HG03378 (cell line): ENCODE measurements around the gene HDAC11.
"Not testable (repeated sequence)": the region's sequence is repeated elsewhere in the genome, so short reads cannot be mapped to it uniquely, and the experiment has no call there.

Source experiments
- ATAC-seq: cut with Tn5 transposase; IDR thresholded peaks from one replicate; pipeline ENCODE4 v1.9.1; 2021; ENCODE audit warnings: mild to moderate bottlenecking, moderate library complexity; ENCODE audit not compliant: unreplicated experiment

The HDAC11 gene

DNA sequence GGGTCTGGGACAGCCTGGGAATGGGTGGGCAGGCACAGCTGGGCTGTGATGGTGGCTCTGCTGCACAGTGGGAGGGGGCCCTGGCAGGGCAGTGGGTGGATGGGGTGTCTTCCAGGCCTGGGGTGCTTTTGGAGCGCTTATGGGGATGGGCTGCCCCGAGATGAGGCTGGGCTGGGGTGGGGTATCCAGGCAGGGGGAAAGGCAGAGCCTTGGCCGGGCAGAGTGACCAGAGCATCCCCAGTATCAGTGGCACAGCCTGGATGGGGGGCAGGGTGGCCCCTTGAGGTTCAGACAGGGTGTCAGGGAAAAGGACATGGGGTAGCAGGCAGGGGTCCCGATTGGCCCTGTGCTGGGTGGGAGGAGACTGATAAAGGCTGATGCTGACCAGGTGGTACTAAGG is 26.6 kb downstream of the HDAC11 start:
- no peak for ATAC-seq

DNA sequence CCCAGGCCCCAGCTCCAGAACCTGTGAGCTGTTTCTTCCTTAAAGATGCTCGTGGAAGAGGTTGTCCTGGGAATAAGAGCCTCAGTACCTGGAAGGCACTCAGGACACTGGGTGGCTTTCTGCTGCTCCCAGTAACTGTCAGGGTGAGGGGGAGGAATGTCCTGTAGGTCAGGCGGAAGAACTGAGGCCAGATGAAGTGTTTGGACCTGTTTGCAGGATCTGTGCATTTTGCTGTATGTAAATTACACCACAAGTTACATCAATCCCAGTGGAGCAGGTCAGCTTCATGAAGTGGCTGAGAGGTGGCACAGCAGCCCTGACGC is 27.1 kb downstream of the HDAC11 start:
- ATAC-seq: no peak

DNA sequence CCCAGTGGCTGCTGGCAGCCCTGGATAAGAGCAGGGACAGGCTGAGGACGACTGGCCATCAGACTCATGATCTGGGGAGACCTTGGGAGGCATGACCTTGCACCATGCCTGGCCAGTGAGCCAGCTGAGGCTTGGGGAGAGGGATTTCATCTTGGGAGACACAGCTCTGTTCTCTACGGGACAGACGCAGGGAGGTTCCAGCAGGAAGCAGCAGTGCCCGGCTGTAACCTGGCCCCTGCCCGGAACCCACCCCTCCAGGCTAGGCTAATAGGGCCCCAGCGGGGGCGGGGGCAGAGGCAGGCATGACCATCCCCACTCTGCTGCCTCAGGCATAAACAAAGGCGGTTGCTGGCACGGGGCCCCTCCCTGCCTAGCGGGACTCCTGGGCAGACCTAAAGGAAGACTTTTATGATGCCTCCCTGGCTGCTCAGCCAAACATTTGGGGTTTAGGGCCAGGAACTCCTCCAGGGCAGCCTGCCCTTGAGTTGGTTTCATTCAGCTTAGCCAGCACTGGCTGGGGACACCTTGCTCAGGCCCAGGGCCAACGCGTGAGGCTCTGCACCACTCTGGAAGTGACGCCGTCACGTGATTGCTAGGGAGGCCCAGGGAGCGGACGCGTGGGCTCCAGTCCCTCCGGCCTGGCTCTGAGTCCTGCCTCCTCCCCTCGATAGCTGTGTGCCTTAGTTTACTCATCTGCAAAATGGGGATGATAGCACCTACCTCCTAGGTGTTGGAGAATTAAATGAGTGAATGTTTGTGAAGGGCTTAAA is 27.6 kb downstream of the HDAC11 start:
- ATAC-seq: no peak

DNA sequence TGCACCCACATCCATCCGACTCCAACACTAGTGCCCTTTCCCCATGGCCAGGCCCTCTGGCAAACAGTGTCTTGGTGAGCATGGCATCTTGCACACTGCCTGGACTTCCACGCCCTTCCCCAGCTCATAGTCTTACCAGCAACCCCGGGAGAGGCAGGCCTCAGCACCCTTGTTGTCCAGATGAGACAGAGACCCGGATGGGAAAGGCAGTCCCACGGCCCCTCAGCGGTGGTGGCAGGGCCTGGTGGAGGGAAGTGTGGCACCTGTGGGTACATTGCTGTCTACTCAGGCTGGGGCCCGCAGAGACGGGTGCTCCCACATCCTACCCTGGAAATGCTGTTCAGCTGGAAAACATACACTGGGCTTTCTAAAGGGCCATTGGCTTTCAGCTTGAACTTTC is 28.4 kb downstream of the HDAC11 start:
- no peak for ATAC-seq

DNA sequence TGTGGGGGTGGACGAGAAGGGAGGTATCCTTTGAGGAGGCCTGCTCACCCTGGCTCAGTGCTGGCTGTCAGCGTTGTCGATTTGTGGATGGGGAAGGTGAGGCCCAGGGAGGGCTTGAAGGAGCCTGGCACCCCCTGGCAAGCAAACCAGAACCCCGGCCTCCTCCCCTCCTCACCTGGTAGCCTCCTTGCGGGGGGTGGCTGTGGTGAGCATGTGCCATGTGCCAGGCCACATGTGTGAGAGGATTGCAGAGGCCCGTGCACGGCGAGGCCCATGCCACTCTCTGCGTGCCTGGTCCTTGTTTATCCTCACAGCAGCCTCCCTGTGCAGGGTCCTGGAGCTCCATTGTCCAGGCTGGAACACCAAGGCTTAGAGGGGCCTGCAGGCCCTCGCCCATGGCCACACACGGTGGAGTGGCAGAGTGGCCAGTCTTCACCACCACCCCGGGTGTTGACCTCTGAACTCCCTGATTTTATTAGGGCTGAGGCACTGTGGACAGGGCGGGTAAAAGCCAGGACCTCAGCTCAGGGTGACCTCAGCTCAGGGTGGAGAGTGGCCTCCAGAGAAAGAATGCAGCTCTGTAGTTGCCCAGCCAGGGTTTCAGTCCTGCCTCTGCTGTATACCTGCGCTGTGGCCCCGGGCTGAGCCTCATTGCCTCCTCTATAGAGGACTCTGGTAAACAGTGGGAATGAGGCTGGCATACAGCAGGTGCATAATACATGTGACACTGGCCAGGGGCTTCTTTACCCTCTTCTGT is 29.1 kb downstream of the HDAC11 start:
- ATAC-seq: no peak

DNA sequence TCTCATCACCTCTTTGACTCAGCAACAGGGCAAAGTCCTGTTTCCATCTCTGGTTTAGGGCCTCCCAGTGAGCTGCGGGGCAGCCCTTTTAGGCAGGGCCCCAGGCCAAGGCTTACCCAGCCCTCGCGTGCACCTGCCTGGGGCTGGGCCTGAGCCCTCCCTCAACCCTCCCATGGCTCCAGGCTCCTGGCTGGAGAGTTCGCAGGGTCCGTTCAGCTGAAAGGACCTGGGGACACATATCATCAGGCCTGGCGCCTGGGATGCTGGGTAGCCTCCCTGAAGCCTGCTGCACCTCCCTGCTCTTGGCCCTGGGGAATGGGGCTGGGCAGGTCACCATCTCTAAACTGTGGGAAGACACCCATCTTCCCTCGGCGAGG is 29.7 kb downstream of the HDAC11 start:
- no peak for ATAC-seq

DNA sequence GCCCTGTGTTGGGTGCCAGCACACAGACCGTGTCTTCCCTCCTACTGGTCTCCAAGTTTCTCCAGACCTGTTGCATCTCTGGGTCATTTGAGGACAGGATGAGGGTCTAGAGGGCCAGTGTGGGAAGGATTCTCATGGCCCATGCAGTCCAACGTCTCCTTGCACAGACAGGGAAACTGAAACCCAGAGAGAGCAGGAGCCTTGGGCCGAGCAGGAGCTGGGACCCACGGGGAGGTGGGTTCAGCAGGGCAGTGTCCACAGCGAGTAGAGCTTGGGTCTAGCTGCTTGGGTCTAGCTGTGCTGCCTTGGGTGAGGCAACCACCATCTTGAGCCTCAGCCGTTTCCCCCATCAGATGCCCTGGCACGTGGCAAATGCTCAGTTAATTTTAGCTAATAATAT is 32.3 kb downstream of the HDAC11 start:
- ATAC-seq: no peak

DNA sequence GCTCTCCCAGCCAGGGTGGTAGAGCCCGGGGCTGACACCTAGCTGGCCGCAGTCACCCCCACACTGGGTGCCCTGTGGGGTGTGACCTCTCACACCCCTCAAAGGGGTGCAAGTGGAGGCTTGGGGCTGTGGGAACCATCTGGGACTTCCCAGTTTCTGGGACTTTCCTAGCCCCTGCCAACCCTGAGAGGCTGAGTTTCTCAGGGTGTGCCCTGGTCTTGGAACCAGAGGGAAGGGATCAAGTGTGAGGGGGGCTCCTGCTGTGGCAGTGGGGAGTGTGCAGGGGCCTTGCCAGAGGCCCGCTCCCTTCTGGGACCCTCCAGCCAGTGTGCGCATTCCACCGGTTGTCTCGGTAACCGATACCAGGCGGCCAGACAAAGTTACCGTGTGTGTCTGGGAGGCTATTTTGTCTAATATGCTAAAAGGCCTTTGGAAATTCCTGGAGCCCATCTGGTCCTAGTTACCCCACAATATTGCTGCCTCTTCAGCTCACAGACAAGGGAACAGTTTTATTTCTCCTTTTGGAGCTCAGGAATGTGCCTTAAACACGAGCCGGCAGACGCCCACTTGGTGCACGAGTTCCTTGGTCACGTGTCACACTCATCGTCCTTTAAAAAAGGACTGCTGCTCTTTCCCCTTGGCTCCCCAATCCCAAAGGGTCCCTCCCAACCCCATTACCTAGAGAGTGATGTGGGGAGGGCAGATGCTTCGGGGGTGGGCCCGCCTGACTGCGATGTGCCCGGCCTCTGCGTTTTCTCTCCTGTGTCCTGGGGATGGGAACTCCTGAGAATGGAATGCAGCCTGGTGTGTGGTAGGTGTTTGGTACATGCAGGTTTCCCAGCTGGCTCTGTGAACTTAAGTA is 33.2 kb downstream of the HDAC11 start:
- ATAC-seq: no peak

DNA sequence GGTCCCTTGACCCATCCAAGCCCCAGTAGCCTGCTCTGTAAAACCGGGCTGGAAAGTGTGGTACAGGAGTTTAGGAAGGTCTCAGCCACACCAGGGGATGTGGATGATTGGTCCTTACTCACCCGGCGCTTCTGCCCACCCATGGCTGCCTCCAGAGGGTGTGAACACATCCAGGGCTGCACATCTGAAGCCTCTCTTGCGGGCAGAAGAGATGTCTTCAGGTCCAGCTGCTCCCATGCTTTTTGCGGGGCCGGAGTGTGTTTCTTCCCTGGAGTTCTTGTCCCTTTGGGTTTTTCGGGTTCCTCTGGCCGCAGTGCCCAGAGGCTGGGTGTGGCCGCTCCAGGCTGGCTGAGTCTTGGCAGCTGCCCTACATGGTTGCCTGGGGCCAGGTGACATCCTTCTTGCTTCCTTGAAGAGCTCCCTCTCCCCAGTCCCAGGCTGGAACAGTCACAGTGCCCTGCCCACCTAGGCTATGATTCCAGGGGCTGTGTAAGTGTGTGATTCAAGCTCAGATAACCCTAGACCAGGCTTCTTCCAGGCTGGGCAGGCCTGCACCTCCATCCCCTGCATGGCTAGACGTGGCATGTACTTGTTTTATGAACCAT is 33.9 kb downstream of the HDAC11 start:
- ATAC-seq: no peak

DNA sequence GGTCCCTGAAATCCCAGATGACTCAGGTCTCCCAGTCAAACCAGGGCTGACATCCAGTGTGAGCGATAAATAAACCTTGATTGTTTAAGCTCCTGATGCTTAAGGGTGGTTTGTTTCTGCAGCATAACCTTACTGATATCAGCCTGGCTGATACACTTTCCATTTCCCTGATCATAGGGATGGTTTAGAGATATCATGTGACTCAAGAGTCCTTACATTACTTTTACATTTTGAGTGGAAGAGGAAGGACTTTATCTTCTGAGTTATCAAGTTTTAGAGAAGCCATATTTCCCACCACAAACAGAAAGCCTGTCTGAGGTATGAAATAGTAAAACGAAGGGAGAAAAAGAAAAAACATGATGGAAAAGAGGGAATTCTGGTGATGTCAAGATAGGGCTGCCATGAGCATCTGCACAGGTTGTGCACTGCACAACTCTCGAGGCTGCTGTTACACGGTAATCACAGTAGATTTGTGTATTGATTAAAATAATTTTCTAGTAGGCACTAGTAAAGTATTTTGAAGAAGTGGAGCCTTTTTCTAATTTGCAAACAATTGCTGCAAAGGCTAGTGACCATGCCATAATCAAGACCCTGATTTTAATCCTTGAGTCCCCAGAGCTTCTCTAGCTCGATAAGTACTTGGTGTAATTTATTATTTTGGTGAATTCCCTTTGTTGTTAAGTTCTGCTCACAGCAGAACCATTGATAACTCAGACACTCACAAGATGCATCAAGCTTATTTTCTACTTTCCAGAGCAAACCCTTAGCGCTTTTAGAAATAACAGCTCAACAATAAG is 34.7 kb downstream of the HDAC11 start:
- no peak for ATAC-seq

DNA sequence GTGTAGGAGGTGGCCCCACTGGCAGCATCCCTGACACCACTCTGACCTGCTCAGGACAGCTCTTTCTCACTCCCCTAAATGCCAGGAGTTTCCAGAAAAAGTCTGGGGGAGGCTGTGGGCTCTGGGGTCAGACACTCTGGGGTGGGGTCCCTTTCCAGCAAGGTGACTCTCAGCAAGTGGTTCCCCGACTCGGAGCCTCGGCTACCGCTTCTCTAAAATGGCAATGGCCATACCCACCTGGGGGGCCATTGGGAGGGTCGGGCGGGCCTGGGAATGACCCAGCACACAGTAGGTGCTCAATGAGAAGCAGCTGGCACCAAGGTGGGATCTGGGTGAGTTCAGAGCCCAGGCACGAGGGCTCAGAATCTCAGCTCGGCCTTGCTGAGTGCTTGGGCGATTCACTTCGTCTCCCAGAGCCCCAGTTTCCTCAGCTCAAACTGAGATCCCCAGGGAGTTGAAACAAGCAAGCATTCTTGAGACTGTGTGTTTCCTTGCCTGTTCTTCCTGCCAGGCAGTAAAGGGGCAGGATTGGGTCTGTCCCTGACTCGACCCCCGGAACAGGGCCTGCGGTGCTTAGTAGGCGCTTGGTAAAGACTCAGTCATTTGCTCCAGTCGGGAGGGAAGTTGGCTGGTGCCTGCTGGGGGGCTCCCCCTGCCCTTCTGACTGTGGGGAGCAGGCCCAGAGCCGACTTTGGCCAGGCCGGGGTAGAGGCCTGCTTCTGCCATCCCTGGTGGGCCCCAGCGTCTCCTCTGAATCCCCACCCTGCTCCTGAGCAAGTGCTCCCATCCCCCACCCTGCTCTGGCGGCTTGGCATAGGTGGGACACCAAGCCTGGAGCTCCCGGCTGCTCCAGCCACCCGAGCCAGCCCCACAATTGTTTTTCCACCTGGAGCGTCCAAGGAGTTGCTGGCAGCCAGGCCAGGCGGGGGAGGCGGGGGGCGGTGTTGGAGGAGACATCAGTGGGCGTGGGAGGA is 36.0 kb downstream of the HDAC11 start:
- ATAC-seq: no peak

DNA sequence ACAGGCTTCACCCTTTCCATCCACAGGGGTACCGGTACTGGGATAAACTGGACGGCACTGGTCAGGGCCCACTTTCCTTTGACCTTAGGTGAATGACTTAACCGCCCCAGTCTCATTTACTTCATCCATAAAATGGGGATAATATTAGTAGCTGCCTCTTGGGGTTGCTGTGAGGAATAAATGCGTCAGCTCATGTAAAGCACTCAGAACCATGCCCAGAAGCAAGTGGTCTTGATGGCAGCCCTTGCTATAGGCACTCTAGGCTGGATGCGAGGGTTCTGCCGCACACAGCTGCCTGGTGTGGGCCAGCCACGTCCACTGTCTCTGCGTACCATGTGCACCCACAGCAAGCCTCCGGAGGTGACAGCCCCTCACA is 36.6 kb downstream of the HDAC11 start:
- no peak for ATAC-seq

DNA sequence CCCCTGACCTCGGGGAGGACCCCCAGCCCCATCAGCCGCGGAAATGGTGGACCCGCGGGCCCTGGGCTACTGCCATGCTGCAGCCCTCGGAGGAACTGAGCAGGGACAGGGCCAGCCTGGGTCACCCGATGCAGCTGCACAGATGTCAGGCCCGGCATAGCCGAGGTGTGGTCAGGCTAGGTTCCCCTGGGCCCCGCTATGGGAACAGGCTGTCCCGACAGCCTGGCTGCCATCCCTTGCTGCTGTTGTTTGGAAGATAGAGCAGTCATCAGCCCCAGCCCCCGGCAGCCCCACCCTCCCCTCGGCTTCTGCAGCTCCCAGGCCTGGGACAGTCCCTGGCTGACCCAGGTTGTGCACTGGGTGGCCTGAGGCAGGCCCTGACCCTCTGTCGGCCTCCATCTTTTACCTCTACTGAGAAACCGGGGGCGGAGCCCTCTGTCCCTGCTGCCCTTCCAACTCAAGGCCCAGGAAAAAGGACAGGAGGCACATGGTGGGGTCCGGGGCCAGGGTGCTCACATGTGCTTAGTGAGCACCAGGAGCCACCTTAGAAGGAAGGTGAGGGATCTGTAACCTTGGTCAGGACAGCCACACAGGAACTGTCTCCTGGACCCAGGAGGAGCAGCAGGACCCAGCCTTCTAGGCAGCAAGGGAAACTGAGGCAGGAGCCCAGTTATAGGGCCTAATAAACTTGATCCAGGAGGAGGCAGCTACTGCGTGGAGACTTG is 37.3 kb downstream of the HDAC11 start:
- no peak for ATAC-seq

DNA sequence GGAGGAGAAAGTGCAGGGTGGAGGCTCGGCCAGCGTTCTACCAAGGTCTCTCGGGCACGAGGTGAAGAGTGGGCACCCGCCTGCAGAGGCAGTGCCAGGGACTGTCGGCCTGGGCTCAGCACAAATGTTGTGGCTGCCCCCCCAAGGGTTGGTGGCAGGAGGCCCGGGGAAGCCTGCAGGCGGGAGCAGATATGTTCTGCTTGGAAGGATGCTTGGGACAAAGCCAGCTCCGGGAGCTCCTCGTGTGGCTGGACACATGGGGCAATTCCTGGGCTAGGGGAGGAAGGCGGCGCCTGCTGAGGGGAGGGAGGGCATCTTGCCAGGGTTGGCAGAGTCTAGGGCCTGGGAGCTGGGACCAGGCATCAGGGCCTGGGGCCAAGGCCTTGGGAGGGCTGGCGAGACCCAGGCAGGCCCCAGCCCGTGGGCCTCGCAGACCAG is 38.4 kb downstream of the HDAC11 start:
- no peak for ATAC-seq

DNA sequence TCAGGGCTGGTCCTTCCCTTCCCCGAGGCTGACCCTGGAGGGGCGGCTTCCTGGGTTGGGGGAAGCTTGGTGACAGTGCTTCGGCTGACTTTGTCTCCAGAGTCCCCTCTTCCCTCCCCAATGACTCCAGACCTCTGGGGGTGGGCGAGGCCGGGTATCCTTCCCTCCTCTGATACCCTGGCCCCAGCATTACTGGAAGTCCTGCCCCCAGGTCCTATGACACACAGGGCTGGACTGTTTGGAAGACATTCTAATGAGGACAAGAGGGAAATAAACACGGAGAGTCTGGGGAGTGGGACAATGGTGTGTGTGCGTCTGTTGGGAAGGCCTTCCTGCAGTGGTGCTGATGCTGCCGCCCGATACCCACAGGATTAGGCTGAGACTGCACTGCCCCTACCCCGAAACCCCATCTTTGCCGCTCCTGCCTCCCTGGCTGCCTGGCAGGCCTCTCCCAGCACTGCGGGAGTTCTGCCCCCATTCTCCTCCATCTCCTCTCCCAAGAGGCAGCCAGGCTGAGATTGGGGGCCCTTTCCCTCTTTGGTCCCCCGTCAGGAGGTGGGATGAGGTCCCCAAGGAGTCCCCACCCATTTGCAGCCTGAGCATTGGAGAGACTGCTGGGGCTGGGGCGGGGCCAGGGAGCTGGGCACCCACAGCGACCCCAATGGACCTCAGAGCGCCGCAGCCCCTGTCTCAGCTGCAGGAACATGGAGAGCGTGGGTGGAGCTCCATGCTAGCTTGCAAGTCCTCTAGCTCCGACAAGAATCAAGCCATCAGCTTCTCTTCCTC is 39.1 kb downstream of the HDAC11 start:
- no peak for ATAC-seq

DNA sequence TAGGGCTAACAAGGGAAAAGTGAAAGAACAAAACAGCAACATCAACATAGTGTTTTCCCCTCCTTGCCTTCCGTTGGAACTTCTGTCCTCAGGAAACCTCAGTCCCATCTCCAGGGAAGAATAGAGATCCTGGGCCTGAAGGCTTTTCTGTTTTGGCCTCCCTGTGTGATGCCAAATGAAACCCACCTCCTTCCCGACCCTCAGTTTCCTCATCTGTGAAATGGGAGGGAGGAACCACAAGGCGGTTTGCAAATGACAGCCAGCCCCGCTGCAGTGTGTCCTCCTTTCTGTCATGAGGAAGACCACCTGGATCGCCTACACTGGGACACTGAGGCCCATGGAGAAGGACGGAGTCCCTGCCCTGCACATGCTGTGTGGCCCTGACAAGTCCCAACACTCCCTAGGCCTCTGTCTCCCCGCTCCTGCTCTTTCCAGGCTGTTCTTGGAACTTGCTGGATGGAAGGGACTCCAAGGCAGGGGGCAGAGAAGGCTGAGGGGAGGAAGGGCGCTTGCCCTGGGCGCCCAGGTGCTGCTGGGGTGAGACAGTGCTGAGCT is 40.3 kb downstream of the HDAC11 start:
- no peak for ATAC-seq

DNA sequence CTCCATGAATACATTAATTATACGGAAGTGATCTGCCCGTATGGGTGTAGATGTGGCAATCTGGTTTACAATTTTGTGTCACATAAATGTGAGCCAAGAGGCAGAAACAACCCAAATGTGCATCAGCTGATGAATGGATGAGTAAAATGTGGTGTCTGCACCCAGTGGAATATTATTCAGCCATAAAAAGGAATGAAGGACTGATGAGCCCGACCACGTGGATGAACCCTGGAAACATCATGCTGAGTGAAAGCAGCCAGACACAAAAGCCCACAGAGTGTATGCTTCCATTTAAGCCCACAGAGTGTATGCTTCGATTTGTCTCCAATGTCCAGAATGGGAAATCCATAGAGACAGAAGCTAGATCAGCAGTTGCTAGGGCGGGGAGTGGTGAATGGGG is 41.2 kb downstream of the HDAC11 start:
- ATAC-seq: no peak

DNA sequence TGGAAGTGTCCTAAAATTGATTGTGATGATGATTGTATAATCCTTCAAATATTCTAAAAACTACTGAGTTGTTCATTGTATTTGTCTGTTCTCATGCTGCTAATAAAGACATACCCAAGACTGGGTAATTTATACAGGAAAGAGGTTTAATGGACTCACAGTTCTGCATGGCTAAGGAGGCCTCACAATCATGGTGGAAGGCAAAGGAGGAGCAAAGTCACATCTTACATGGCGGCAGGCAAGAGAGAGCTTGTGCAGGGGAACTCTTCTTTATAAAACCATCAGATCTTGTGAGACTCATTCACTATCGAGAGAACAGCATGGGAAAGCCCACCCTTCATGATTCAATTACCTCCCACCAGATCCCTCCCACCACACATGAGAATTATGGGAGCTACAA is 41.6 kb downstream of the HDAC11 start:
- ATAC-seq: not testable (repeated sequence)
